Measurements from ENCODE around the gene CHST1. TPM values are rescaled to one million over a fixed set of nuclear protein-coding genes. Genes with fewer than 3 reads are reported as not detected.

The CHST1 gene
- total RNA-seq, 2 experiments from 2014 or later = not detected

GRCh38 chr11:45662665-45663485 is 2.5 kb downstream of the CHST1 start:
- CTCF ChIA-PET = interaction anchor here (1.5 to 1.9 kb wide), 2 partner anchors 8 to 30 kb away, joined by 3 to 8 read pairs; no protein-coding TSS in a partner anchor
- H3K4me3 Mint-ChIP-seq = no peak overlapping the region
- H3K36me3 Mint-ChIP-seq (ENCODE audit: low read depth) = no peaks in the 10 kb centered on the region
- no peak overlapping the region for H3K27ac Mint-ChIP-seq
- DNase-seq = peak; percentile 46
- H3K9me3 Mint-ChIP-seq = no peaks in the 10 kb centered on the region
- H3K27me3 Mint-ChIP-seq (ENCODE audit: low read depth) = peaks cover 49% of the 10 kb centered on the region
- peaks cover 5% of the 10 kb centered on the region for H3K4me1 Mint-ChIP-seq (ENCODE audit: low read depth)
- intact Hi-C loops (cut with micrococcal nuclease) = loop anchor here (2.0 kb wide), 1 partner anchor 110 kb away; no protein-coding TSS in a partner anchor

- DNase-seq = no peak
- H3K27ac Mint-ChIP-seq = no peak overlapping the region
- no peaks in the 10 kb centered on the region for H3K36me3 Mint-ChIP-seq (ENCODE audit: low read depth)
- intact Hi-C loops (cut with micrococcal nuclease) = loop anchor here (2.0 kb wide), 1 partner anchor 111 kb away; no protein-coding TSS in a partner anchor
- H3K4me1 Mint-ChIP-seq (ENCODE audit: low read depth) = peaks cover 5% of the 10 kb centered on the region
- peaks cover 43% of the 10 kb centered on the region for H3K27me3 Mint-ChIP-seq (ENCODE audit: low read depth)
- no peaks in the 10 kb centered on the region for H3K9me3 Mint-ChIP-seq
- CTCF ChIA-PET = no interaction called here
- no peak overlapping the region for H3K4me3 Mint-ChIP-seq
Observed at GRCh38 chr11:45662096-45662664, 3.2 kb downstream of the CHST1 start.

- intact Hi-C loops (cut with micrococcal nuclease) = loop anchor here (2.0 kb wide), 1 partner anchor 111 kb away; no protein-coding TSS in a partner anchor
- H3K27ac Mint-ChIP-seq = no peak overlapping the region
- H3K36me3 Mint-ChIP-seq (ENCODE audit: low read depth) = no peaks in the 10 kb centered on the region
- peaks cover 37% of the 10 kb centered on the region for H3K27me3 Mint-ChIP-seq (ENCODE audit: low read depth)
- DNase-seq = no peak
- H3K4me3 Mint-ChIP-seq = no peak overlapping the region
- CTCF ChIA-PET = no interaction called here
- H3K9me3 Mint-ChIP-seq = no peaks in the 10 kb centered on the region
- peaks cover 5% of the 10 kb centered on the region for H3K4me1 Mint-ChIP-seq (ENCODE audit: low read depth)
Observed at GRCh38 chr11:45661439-45662055, 3.9 kb downstream of the CHST1 start.

GRCh38 chr11:45660729-45661438 is 4.5 kb downstream of the CHST1 start:
- Mint-ChIP-seq H3K4me1 (ENCODE audit: low read depth) (peaks cover 4% of the 10 kb centered on the region), H3K4me3 (no peak overlapping the region), H3K27ac (no peak overlapping the region), H3K9me3 (no peaks in the 10 kb centered on the region), H3K27me3 (ENCODE audit: low read depth) (peaks cover 35% of the 10 kb centered on the region), H3K36me3 (ENCODE audit: low read depth) (no peaks in the 10 kb centered on the region)
- intact Hi-C loops (cut with micrococcal nuclease) = no loop called here
- DNase-seq = no peak
- CTCF ChIA-PET = interaction anchor here (0.9 kb wide), 1 partner anchor 111 kb away, joined by 3 read pairs; no protein-coding TSS in a partner anchor

- CTCF ChIA-PET = interaction anchor here (1.3 kb wide), 2 partner anchors 112 to 289 kb away, joined by 5 to 6 read pairs; no protein-coding TSS in a partner anchor
- no peaks in the 10 kb centered on the region for H3K36me3 Mint-ChIP-seq (ENCODE audit: low read depth)
- peaks cover 6% of the 10 kb centered on the region for H3K4me1 Mint-ChIP-seq (ENCODE audit: low read depth)
- intact Hi-C loops (cut with micrococcal nuclease) = no loop called here
- H3K9me3 Mint-ChIP-seq = no peaks in the 10 kb centered on the region
- peaks cover 33% of the 10 kb centered on the region for H3K27me3 Mint-ChIP-seq (ENCODE audit: low read depth)
- no peak for DNase-seq
- no peak overlapping the region for H3K4me3 Mint-ChIP-seq
- no peak overlapping the region for H3K27ac Mint-ChIP-seq
Observed at GRCh38 chr11:45659818-45660160, 5.6 kb downstream of the CHST1 start.

GRCh38 chr11:45659031-45659817 is 6.2 kb downstream of the CHST1 start:
- H3K36me3 Mint-ChIP-seq (ENCODE audit: low read depth) = no peaks in the 10 kb centered on the region
- peaks cover 33% of the 10 kb centered on the region for H3K27me3 Mint-ChIP-seq (ENCODE audit: low read depth)
- CTCF ChIA-PET = interaction anchor here (1.3 kb wide), 2 partner anchors 113 to 288 kb away, joined by 5 to 6 read pairs; no protein-coding TSS in a partner anchor
- intact Hi-C loops (cut with micrococcal nuclease) = no loop called here
- no peaks in the 10 kb centered on the region for H3K9me3 Mint-ChIP-seq
- H3K4me1 Mint-ChIP-seq (ENCODE audit: low read depth) = peaks cover 6% of the 10 kb centered on the region
- H3K4me3 Mint-ChIP-seq = no peak overlapping the region
- H3K27ac Mint-ChIP-seq = no peak overlapping the region
- no peak for DNase-seq

- H3K4me3 Mint-ChIP-seq = no peak overlapping the region
- H3K9me3 Mint-ChIP-seq = no peaks in the 10 kb centered on the region
- H3K36me3 Mint-ChIP-seq (ENCODE audit: low read depth) = no peaks in the 10 kb centered on the region
- H3K27ac Mint-ChIP-seq = no peak overlapping the region
- peaks cover 27% of the 10 kb centered on the region for H3K27me3 Mint-ChIP-seq (ENCODE audit: low read depth)
- intact Hi-C loops (cut with micrococcal nuclease) = no loop called here
- CTCF ChIA-PET = interaction anchor here (0.7 to 5.3 kb wide), 7 partner anchors 15 to 289 kb away, joined by 3 to 50 read pairs (median 4); no protein-coding TSS in a partner anchor
- DNase-seq = no peak
- H3K4me1 Mint-ChIP-seq (ENCODE audit: low read depth) = peaks cover 6% of the 10 kb centered on the region
Observed at GRCh38 chr11:45658292-45658991, 7.0 kb downstream of the CHST1 start.

- Mint-ChIP-seq H3K4me1 (ENCODE audit: low read depth) (peaks cover 3% of the 10 kb centered on the region), H3K27ac (no peak overlapping the region), H3K4me3 (no peak overlapping the region), H3K36me3 (ENCODE audit: low read depth) (no peaks in the 10 kb centered on the region), H3K9me3 (no peaks in the 10 kb centered on the region), H3K27me3 (ENCODE audit: low read depth) (peaks cover 20% of the 10 kb centered on the region)
- CTCF ChIA-PET = interaction anchor here (0.5 to 5.3 kb wide), 7 partner anchors 16 to 316 kb away, joined by 3 to 50 read pairs (median 4); no protein-coding TSS in a partner anchor
- intact Hi-C loops (cut with micrococcal nuclease) = no loop called here
- DNase-seq = no peak
Observed at GRCh38 chr11:45657496-45658260, 7.7 kb downstream of the CHST1 start.

- Mint-ChIP-seq H3K27me3 (ENCODE audit: low read depth) (peaks cover 14% of the 10 kb centered on the region), H3K36me3 (ENCODE audit: low read depth) (no peaks in the 10 kb centered on the region)
- intact Hi-C loops (cut with micrococcal nuclease) = loop anchor here (1.0 to 2.0 kb wide), 4 partner anchors 115 to 316 kb away; no protein-coding TSS in a partner anchor
Observed at GRCh38 chr11:45655831-45656230, 9.6 kb downstream of the CHST1 start.

GRCh38 chr11:45655347-45655756 is 10.1 kb downstream of the CHST1 start:
- Mint-ChIP-seq H3K27ac (no peak overlapping the region), H3K4me3 (no peak overlapping the region), H3K9me3 (no peaks in the 10 kb centered on the region), H3K27me3 (ENCODE audit: low read depth) (peaks cover 15% of the 10 kb centered on the region), H3K36me3 (ENCODE audit: low read depth) (no peaks in the 10 kb centered on the region), H3K4me1 (ENCODE audit: low read depth) (peaks cover 3% of the 10 kb centered on the region)
- peak; percentile 75 for DNase-seq
- intact Hi-C loops (cut with micrococcal nuclease) = loop anchor here (1.0 to 2.0 kb wide), 4 partner anchors 115 to 315 kb away; no protein-coding TSS in a partner anchor
- CTCF ChIA-PET = interaction anchor here (0.6 to 5.3 kb wide), 22 partner anchors 9 to 315 kb away, joined by 3 to 50 read pairs (median 5); no protein-coding TSS in a partner anchor

More at GRCh38 chr11:45655831-45656230, 9.6 kb downstream of the CHST1 start:
- no peak overlapping the region for H3K4me3 Mint-ChIP-seq
- H3K4me1 Mint-ChIP-seq (ENCODE audit: low read depth) = peaks cover 3% of the 10 kb centered on the region
- DNase-seq = no peak
- no peak overlapping the region for H3K27ac Mint-ChIP-seq
- CTCF ChIA-PET = interaction anchor here (1.0 to 5.3 kb wide), 5 partner anchors 9 to 284 kb away, joined by 5 to 50 read pairs (median 11); no protein-coding TSS in a partner anchor
- no peaks in the 10 kb centered on the region for H3K9me3 Mint-ChIP-seq

Measured in activated naive CD4-positive, alpha-beta T cell treated with anti-CD3 and anti-CD28 coated beads for 36 hours (primary cell).